ENCODE results near the gene BIRC6. TPM values are rescaled to one million over a fixed set of nuclear protein-coding genes. Genes with fewer than 3 reads are reported as not detected.

Gene BIRC6
- total RNA-seq, 1 donor from 2014 or later: 98.0 TPM

DNA sequence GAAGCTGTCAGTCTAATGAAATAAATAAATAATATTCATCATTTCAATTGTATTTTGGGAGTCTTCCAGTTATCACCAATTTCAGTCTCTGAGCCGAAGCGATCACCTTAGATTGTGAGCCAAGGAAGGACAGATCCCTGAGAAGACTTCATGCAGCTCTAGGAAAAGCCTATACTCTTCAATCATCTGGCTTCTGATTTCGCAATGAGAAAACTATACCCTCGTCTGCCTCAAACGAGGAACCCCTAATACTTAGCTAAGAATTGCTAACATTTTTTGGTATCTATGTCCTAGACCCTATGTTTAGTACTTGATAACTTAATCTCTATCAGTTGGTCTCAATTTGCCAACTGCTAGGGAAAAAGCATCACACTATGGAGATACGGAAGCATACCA lies 266.5 kb downstream of the BIRC6 start:
- H3K4me3 Mint-ChIP-seq (ENCODE audit: low read depth): no peak overlapping the region
- peaks cover 7% of the 10 kb centered on the region for H3K4me1 Mint-ChIP-seq (ENCODE audit: low read depth)
- H3K36me3 Mint-ChIP-seq (ENCODE audit: insufficient read depth): peaks cover 7% of the 10 kb centered on the region
- H3K9me3 Mint-ChIP-seq (ENCODE audit: low read depth): no peaks in the 10 kb centered on the region
- no peak overlapping the region for H3K27ac Mint-ChIP-seq
- H3K27me3 Mint-ChIP-seq: peaks cover 13% of the 10 kb centered on the region
- no peak for DNase-seq (ENCODE audit: low spot score, unreplicated experiment)
- TF ChIP-seq, protein P1, sequence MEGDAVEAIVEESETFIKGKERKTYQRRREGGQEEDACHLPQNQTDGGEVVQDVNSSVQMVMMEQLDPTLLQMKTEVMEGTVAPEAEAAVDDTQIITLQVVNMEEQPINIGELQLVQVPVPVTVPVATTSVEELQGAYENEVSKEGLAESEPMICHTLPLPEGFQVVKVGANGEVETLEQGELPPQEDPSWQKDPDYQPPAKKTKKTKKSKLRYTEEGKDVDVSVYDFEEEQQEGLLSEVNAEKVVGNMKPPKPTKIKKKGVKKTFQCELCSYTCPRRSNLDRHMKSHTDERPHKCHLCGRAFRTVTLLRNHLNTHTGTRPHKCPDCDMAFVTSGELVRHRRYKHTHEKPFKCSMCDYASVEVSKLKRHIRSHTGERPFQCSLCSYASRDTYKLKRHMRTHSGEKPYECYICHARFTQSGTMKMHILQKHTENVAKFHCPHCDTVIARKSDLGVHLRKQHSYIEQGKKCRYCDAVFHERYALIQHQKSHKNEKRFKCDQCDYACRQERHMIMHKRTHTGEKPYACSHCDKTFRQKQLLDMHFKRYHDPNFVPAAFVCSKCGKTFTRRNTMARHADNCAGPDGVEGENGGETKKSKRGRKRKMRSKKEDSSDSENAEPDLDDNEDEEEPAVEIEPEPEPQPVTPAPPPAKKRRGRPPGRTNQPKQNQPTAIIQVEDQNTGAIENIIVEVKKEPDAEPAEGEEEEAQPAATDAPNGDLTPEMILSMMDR (IDR thresholded peaks at IDR 0.05; ENCODE audit: unreplicated experiment): no peak

DNA sequence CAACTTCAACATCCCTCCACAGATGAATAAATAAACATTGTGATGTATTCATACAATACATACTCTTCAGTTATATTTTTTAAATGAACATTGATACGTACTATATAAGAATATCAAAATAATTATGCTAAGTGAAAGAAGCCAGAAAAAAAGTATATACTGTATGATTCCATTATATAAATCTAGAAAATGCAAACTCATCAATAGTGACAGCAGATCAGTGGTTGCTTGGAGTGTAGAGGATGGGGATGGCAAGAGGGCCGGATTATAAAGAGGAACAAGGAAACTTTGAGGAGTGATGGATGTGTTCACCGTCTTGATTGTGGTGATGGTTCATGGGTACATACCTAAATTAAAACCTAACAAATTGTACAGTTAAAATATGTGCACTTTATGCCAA lies 268.0 kb downstream of the BIRC6 start:
- peaks cover 13% of the 10 kb centered on the region for H3K27me3 Mint-ChIP-seq
- no peak for DNase-seq (ENCODE audit: low spot score, unreplicated experiment)
- H3K9me3 Mint-ChIP-seq (ENCODE audit: low read depth): no peaks in the 10 kb centered on the region
- no peak overlapping the region for H3K27ac Mint-ChIP-seq
- H3K4me1 Mint-ChIP-seq (ENCODE audit: low read depth): peaks cover 9% of the 10 kb centered on the region
- H3K4me3 Mint-ChIP-seq (ENCODE audit: low read depth): no peak overlapping the region
- TF ChIP-seq, protein P1 (IDR thresholded peaks at IDR 0.05; ENCODE audit: unreplicated experiment): no peak
- peaks cover 7% of the 10 kb centered on the region for H3K36me3 Mint-ChIP-seq (ENCODE audit: insufficient read depth)

DNA sequence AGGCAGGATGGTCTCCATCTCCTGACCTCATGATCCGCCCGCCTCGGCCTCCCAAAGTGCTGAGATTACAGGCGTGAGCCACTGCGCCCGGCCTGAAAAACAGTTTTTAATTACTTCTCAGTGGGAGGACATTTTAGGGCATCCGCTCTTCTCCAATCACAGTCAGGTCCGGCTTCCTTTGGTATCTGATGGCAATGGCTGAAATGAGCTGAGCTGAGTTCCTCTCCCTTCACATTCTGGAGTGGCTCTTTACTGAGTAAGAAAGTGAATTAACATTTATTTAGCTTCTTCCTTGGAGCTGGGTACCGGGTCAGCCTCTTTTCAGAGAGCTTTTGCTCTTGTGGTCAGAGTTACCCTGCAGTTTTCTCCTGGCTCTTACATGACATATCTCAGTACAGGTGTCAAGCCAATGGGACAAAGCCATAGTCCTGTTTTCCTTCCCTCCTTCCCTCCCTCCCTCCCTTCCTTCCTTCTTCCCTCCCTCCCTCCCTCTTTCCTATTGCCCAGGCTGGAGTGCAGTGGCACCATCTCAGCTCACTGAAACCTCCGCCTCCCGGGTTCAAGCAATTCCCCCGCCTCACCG lies 269.9 kb downstream of the BIRC6 start:
- no peak overlapping the region for H3K27ac Mint-ChIP-seq
- peaks cover 13% of the 10 kb centered on the region for H3K27me3 Mint-ChIP-seq
- peak overlapping the region; percentile 93 for H3K4me3 Mint-ChIP-seq (ENCODE audit: low read depth)
- no peak for DNase-seq (ENCODE audit: low spot score, unreplicated experiment)
- peaks cover 7% of the 10 kb centered on the region for H3K36me3 Mint-ChIP-seq (ENCODE audit: insufficient read depth)
- no peaks in the 10 kb centered on the region for H3K9me3 Mint-ChIP-seq (ENCODE audit: low read depth)
- TF ChIP-seq, protein P1 (IDR thresholded peaks at IDR 0.05; ENCODE audit: unreplicated experiment): no peak
- H3K4me1 Mint-ChIP-seq (ENCODE audit: low read depth): peaks cover 9% of the 10 kb centered on the region

DNA sequence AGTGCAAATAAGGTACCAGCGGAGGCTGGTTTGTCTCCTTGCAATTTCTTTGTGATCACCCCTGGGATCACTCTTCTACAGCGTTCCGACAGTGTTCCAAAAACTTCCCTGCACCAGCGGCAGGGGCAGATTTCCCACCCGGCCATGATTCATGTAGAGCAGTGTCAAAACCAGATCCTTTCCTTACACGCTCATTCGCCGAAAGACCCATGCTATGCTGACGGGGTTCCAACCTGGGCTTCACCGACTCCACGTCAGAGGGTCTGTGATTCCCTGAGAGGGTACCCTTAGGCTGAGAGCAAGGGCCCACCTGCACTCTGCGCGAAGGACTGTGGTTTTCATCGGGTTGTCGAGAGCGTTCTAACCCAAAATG lies 270.6 kb downstream of the BIRC6 start:
- Mint-ChIP-seq H3K4me1 (ENCODE audit: low read depth) (peaks cover 9% of the 10 kb centered on the region), H3K4me3 (ENCODE audit: low read depth) (peak overlapping the region; percentile 93), H3K36me3 (ENCODE audit: insufficient read depth) (peaks cover 4% of the 10 kb centered on the region), H3K9me3 (ENCODE audit: low read depth) (no peaks in the 10 kb centered on the region), H3K27ac (peak overlapping the region; percentile 94), H3K27me3 (peaks cover 13% of the 10 kb centered on the region)
- no peak for DNase-seq (ENCODE audit: low spot score, unreplicated experiment)
- TF ChIP-seq, protein P1 (IDR thresholded peaks at IDR 0.05; ENCODE audit: unreplicated experiment): peak; percentile 27

DNA sequence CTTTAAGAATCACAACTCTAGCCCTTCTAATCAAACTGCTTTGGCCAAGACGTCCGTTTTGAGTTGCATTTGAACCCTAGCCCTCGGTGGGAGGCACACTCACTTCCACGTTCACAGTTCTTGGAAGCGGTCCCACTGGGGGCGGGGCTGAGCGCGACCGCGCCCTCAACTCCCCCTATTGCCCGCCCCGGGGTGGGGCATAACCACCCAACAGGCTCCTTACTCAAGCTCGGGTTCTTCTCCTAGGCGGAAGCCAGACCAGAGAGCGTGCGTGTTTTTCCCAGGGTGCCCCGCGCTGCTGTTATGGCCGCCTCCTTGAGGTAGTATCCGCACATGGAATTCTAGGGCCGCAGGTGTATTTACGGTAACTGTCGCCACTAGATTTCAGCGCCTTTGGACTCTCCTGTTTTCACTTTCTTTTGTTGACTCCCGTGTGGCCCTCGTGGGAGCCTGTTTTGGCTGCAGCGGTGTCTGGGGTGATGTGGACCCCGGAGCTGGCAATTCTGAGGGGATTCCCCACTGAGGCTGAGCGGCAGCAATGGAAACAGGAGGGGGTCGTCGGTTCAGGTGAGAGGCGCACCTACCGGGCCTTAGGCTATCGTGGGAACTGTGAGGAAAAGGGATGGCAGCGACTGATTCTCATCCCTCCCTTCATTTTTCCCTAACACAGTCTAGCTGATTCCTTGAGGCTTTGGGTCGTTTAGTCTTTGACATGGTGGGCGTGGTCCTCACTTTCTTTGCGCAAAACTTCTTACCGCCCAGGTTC lies 271.2 kb downstream of the BIRC6 start, which contains the start of gene TTC27:
Gene TTC27 (plus strand): TSS at position 237 of the 766 bp plus-strand sequence. CDS start 243 bp downstream, at position 480.
- peaks cover 2% of the 10 kb centered on the region for H3K36me3 Mint-ChIP-seq (ENCODE audit: insufficient read depth)

More for the DNA sequence above, 271.2 kb downstream of the BIRC6 start, which contains the start of gene TTC27:
- Mint-ChIP-seq H3K9me3 (ENCODE audit: low read depth) (no peaks in the 10 kb centered on the region), H3K27ac (peak within 1 kb of the TSS; percentile 94), H3K27me3 (peaks cover 13% of the 10 kb centered on the region), H3K4me1 (ENCODE audit: low read depth) (peaks cover 9% of the 10 kb centered on the region), H3K4me3 (ENCODE audit: low read depth) (peak within 1 kb of the TSS; percentile 93)
- TF ChIP-seq, protein P1 (IDR thresholded peaks at IDR 0.05; ENCODE audit: unreplicated experiment): no peak
- peak; percentile 84 for DNase-seq (ENCODE audit: low spot score, unreplicated experiment)
